Measurements from ENCODE around the gene MRTFB. TPM values are rescaled to one million over a fixed set of nuclear protein-coding genes. Genes with fewer than 3 reads are reported as not detected.

The MRTFB gene
- total and polyA plus RNA-seq, 2 donors (not counting 1 experiment from before 2014, with no cell fraction given): 8.8 to 9.8 TPM

DNA sequence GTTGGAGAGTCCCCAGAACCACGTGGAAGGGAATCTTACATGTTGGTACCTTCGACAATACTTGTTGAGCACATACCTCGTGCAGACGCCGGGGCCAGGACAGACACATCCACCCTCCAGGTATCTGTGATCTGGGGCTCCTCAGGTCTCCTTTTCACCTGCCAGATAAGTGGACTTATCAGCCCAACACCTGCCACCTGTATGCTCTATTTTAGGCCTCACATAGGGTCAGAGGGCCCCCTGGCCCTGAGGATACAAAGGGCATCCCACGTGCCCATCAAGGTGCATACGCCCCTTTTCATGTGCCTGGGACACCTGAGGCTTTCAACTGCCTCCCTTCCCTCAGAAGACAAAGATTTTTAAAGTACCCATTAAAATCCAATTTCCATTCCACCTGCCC lies 212.7 kb downstream of the MRTFB start:
- DNase-seq (ENCODE audit: low read depth in 2 of 2): no peak
- no peaks in the 10 kb centered on the region for H3K9me3 ChIP-seq (ENCODE audit: control insufficient read depth, insufficient read depth, low read depth, low read length)
- no peaks in the 10 kb centered on the region for H3K36me3 ChIP-seq (ENCODE audit: control insufficient read depth, insufficient read depth, low read length)
- no peak for TF ChIP-seq EZH2 (IDR thresholded peaks at IDR 0.05; ENCODE audit: low read length, missing control alignments)
- TF ChIP-seq, protein P1, sequence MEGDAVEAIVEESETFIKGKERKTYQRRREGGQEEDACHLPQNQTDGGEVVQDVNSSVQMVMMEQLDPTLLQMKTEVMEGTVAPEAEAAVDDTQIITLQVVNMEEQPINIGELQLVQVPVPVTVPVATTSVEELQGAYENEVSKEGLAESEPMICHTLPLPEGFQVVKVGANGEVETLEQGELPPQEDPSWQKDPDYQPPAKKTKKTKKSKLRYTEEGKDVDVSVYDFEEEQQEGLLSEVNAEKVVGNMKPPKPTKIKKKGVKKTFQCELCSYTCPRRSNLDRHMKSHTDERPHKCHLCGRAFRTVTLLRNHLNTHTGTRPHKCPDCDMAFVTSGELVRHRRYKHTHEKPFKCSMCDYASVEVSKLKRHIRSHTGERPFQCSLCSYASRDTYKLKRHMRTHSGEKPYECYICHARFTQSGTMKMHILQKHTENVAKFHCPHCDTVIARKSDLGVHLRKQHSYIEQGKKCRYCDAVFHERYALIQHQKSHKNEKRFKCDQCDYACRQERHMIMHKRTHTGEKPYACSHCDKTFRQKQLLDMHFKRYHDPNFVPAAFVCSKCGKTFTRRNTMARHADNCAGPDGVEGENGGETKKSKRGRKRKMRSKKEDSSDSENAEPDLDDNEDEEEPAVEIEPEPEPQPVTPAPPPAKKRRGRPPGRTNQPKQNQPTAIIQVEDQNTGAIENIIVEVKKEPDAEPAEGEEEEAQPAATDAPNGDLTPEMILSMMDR (conservative IDR thresholded peaks at IDR 0.05 in 1 of 2, IDR thresholded peaks at IDR 0.05 in 1 of 2; ENCODE audit: low read depth in 1 of 2, low read length in 2 of 2): no peak
- H3K4me3 ChIP-seq (replicated peaks in 1 of 4; ENCODE audit: control extremely low read depth in 1 of 4, insufficient read depth in 1 of 4, low read depth in 3 of 4, low read length in 4 of 4): no peak overlapping the region
- no peaks in the 10 kb centered on the region for H4K20me1 ChIP-seq (ENCODE audit: control insufficient read depth, extremely low read depth, insufficient read depth, low read length)
- H3K9ac ChIP-seq (ENCODE audit: insufficient read depth, low read length): no peak overlapping the region
- no peaks in the 10 kb centered on the region for H3K79me2 ChIP-seq (ENCODE audit: control insufficient read depth, insufficient read depth, low read length)
- no peak overlapping the region for H2AFZ ChIP-seq (ENCODE audit: low read length)
- no peak overlapping the region for H3K4me2 ChIP-seq (ENCODE audit: extremely low read depth, insufficient read depth, low read length)
- no peaks in the 10 kb centered on the region for H3K27me3 ChIP-seq (ENCODE audit: control insufficient read depth, insufficient read depth, low read length)
- no peak overlapping the region for H3K27ac ChIP-seq (ENCODE audit: insufficient read depth, low read length)
- no peaks in the 10 kb centered on the region for H3K4me1 ChIP-seq (ENCODE audit: control insufficient read depth, extremely low read depth, insufficient read depth, low read length)

DNA sequence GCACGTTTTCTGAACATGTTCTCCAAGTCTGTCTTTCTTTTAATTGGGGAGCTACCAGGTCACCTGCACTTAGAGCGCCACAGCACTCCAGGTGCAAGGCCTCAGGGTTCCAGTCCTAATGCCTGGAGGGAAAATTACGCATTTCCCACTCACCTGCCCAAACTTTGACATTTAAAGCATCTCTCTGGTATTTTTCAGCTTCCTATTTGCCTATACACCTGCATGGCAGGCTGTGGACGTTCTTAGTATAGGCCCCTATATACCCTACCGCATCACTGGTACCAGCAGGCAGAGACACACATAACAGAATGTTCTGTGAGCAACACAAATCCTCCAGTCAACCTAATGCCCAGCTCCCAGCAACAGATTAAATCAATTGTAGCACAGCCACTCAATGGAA lies 213.3 kb downstream of the MRTFB start:
- H3K79me2 ChIP-seq (ENCODE audit: control insufficient read depth, insufficient read depth, low read length): no peaks in the 10 kb centered on the region
- H3K4me3 ChIP-seq (replicated peaks in 1 of 4; ENCODE audit: control extremely low read depth in 1 of 4, insufficient read depth in 1 of 4, low read depth in 3 of 4, low read length in 4 of 4): peak overlapping the region in 1 of 4 experiments; percentile 86
- DNase-seq (ENCODE audit: low read depth in 2 of 2): no peak
- no peaks in the 10 kb centered on the region for H3K36me3 ChIP-seq (ENCODE audit: control insufficient read depth, insufficient read depth, low read length)
- no peak overlapping the region for H2AFZ ChIP-seq (ENCODE audit: low read length)
- TF ChIP-seq, protein P1 (conservative IDR thresholded peaks at IDR 0.05 in 1 of 2, IDR thresholded peaks at IDR 0.05 in 1 of 2; ENCODE audit: low read depth in 1 of 2, low read length in 2 of 2): no peak
- TF ChIP-seq EZH2 (IDR thresholded peaks at IDR 0.05; ENCODE audit: low read length, missing control alignments): no peak
- H3K4me1 ChIP-seq (ENCODE audit: control insufficient read depth, extremely low read depth, insufficient read depth, low read length): no peaks in the 10 kb centered on the region
- no peak overlapping the region for H3K27ac ChIP-seq (ENCODE audit: insufficient read depth, low read length)
- H3K27me3 ChIP-seq (ENCODE audit: control insufficient read depth, insufficient read depth, low read length): no peaks in the 10 kb centered on the region
- no peak overlapping the region for H3K9ac ChIP-seq (ENCODE audit: insufficient read depth, low read length)
- H4K20me1 ChIP-seq (ENCODE audit: control insufficient read depth, extremely low read depth, insufficient read depth, low read length): no peaks in the 10 kb centered on the region
- no peak overlapping the region for H3K4me2 ChIP-seq (ENCODE audit: extremely low read depth, insufficient read depth, low read length)
- no peaks in the 10 kb centered on the region for H3K9me3 ChIP-seq (ENCODE audit: control insufficient read depth, insufficient read depth, low read depth, low read length)

DNA sequence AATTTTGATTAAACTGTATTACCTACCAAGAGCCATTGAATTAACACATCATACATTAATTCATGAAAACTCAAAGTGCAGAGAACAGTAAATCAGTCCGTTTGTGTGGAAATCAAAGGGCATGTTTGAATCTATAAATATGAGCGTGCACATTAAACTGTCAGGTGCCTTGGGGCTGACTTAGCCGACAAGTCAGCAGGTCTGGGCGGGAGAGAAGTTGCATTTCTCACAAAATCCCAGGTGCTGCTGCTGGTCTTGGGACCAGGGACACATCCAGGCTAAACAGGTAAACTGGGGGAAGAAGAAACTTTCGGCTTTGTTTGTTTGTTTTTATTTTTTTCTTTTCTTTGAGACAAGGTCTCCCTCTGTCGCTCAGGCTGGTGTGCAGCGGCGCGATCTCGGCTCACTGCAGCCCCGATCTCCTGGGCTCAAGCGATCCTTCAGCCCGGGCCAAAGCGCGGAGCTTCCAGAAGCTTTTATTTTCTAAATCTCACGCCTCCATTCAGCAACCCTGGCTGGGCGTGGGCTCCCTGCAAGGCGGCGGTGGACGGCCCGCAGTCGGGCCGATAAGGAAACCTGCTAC lies 213.9 kb downstream of the MRTFB start:
- Histone ChIP-seq H3K9ac (ENCODE audit: insufficient read depth, low read length) (peak overlapping the region; percentile 65), H3K27ac (ENCODE audit: insufficient read depth, low read length) (peak overlapping the region; percentile 23), H3K4me2 (ENCODE audit: extremely low read depth, insufficient read depth, low read length) (peak overlapping the region; percentile 80), H3K27me3 (ENCODE audit: control insufficient read depth, insufficient read depth, low read length) (no peaks in the 10 kb centered on the region), H3K36me3 (ENCODE audit: control insufficient read depth, insufficient read depth, low read length) (no peaks in the 10 kb centered on the region), H3K79me2 (ENCODE audit: control insufficient read depth, insufficient read depth, low read length) (no peaks in the 10 kb centered on the region), H3K4me1 (ENCODE audit: control insufficient read depth, extremely low read depth, insufficient read depth, low read length) (no peaks in the 10 kb centered on the region), H4K20me1 (ENCODE audit: control insufficient read depth, extremely low read depth, insufficient read depth, low read length) (no peaks in the 10 kb centered on the region), H3K9me3 (ENCODE audit: control insufficient read depth, insufficient read depth, low read depth, low read length) (no peaks in the 10 kb centered on the region), H3K4me3 (replicated peaks in 1 of 4; ENCODE audit: control extremely low read depth in 1 of 4, insufficient read depth in 1 of 4, low read depth in 3 of 4, low read length in 4 of 4) (peak overlapping the region; percentile 84 to 87 (median 85)), H2AFZ (ENCODE audit: low read length) (peak overlapping the region; percentile 89)
- peak in 1 of 2 donors; percentile 73 for DNase-seq (ENCODE audit: low read depth in 2 of 2)
- TF ChIP-seq, protein P1 (conservative IDR thresholded peaks at IDR 0.05 in 1 of 2, IDR thresholded peaks at IDR 0.05 in 1 of 2; ENCODE audit: low read depth in 1 of 2, low read length in 2 of 2): peak; percentile 34 to 40
- no peak for TF ChIP-seq EZH2 (IDR thresholded peaks at IDR 0.05; ENCODE audit: low read length, missing control alignments)

All from fibroblast of lung (primary cell).